ENCODE data around the gene SSR1. TPM values are rescaled to one million over a fixed set of nuclear protein-coding genes. Genes with fewer than 3 reads are reported as not detected.

SSR1 gene
- total RNA-seq, 6 experiments from 2014 or later = 60.8 to 110 (median 90.5) TPM

DNA sequence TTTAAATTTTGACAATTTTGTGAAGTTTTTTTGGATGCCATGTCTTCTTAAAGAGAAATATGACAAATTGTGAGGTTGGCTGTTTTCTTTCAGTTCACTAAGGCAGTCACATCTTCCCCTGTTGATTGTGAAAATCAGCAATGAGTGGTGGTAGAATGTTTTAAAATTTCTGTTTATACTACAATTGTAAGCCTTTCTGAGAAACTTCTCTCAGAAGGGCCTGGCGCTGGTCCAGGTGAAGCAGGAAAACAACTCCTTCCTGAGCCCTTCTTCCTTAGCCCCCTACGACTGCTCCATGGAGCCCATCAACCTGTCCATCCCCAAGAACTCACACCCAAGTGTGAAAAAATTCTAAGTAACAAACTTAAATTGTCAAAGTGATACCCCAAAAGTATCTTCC lies 80.6 kb downstream of the SSR1 start:
- Histone ChIP-seq H3K4me3 (no peak overlapping the region), H3K36me3 (peaks cover 0 to 63% (median 24%) of the 10 kb centered on the region in 4 donors), H3K27me3 (no peaks in the 10 kb centered on the region), H3K27ac (no peak overlapping the region), H3K4me1 (peaks cover 0 to 30% (median 12%) of the 10 kb centered on the region in 4 donors), H3K9me3 (no peaks in the 10 kb centered on the region)
- intact Hi-C loops (cut with DNase I) = loop anchor here in 1 of 2 donors (10.0 kb wide), 1 partner anchor 68 kb away; no protein-coding TSS in a partner anchor
- WGBS (ENCODE audit: insufficient coverage, low coverage, low lambda C conversion rate, missing lambda C conversion rate) = 70% methylated on average over 2 of the region's 2 CpGs
- no peak for ATAC-seq
- no peak for DNase-seq
- TF ChIP-seq, protein P1, sequence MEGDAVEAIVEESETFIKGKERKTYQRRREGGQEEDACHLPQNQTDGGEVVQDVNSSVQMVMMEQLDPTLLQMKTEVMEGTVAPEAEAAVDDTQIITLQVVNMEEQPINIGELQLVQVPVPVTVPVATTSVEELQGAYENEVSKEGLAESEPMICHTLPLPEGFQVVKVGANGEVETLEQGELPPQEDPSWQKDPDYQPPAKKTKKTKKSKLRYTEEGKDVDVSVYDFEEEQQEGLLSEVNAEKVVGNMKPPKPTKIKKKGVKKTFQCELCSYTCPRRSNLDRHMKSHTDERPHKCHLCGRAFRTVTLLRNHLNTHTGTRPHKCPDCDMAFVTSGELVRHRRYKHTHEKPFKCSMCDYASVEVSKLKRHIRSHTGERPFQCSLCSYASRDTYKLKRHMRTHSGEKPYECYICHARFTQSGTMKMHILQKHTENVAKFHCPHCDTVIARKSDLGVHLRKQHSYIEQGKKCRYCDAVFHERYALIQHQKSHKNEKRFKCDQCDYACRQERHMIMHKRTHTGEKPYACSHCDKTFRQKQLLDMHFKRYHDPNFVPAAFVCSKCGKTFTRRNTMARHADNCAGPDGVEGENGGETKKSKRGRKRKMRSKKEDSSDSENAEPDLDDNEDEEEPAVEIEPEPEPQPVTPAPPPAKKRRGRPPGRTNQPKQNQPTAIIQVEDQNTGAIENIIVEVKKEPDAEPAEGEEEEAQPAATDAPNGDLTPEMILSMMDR (IDR thresholded peaks at IDR 0.05) = no peak

- no peak overlapping the region for H3K27ac ChIP-seq
- 100% methylated on average over 10 of the region's 37 CpGs for WGBS (ENCODE audit: insufficient coverage, low coverage, low lambda C conversion rate, missing lambda C conversion rate)
Measured at GRCh38 chr6:7230956-7231713, 81.9 kb downstream of the SSR1 start.

GRCh38 chr6:7230327-7230691 lies 82.7 kb downstream of the SSR1 start:
- H3K27me3 ChIP-seq = no peaks in the 10 kb centered on the region
- no peak overlapping the region for H3K27ac ChIP-seq
- peaks cover 0 to 83% (median 30%) of the 10 kb centered on the region in 4 donors for H3K36me3 ChIP-seq
- no peak for ATAC-seq
- intact Hi-C loops (cut with DNase I) = loop anchor here in 1 of 2 donors (10.0 kb wide), 1 partner anchor 66 kb away; no protein-coding TSS in a partner anchor
- no peak overlapping the region for H3K4me3 ChIP-seq
- 97% methylated on average over 6 of the region's 39 CpGs for WGBS (ENCODE audit: insufficient coverage, low coverage, low lambda C conversion rate, missing lambda C conversion rate)
- no peaks in the 10 kb centered on the region for H3K9me3 ChIP-seq
- TF ChIP-seq, protein P1 (IDR thresholded peaks at IDR 0.05) = no peak
- no peak for TF ChIP-seq POLR2A (IDR thresholded peaks at IDR 0.05)
- no peak for DNase-seq
- H3K4me1 ChIP-seq = peaks cover 0 to 10% (median 5%) of the 10 kb centered on the region in 4 donors

More at GRCh38 chr6:7230956-7231713, 81.9 kb downstream of the SSR1 start:
- no peak for ATAC-seq
- Histone ChIP-seq H3K4me3 (no peak overlapping the region), H3K36me3 (peaks cover 0 to 75% (median 26%) of the 10 kb centered on the region in 4 donors), H3K9me3 (no peaks in the 10 kb centered on the region), H3K27me3 (no peaks in the 10 kb centered on the region), H3K4me1 (peaks cover 0 to 19% (median 9%) of the 10 kb centered on the region in 4 donors)
- TF ChIP-seq, protein P1 (IDR thresholded peaks at IDR 0.05) = no peak
- no peak for TF ChIP-seq POLR2A (IDR thresholded peaks at IDR 0.05)
- intact Hi-C loops (cut with DNase I) = loop anchor here in 1 of 2 donors (10.0 kb wide), 1 partner anchor 66 kb away; no protein-coding TSS in a partner anchor
- DNase-seq = no peak

GRCh38 chr6:7229376-7230326 lies 83.3 kb downstream of the SSR1 start:
- intact Hi-C loops (cut with DNase I) = loop anchor here in 1 of 2 donors (10.0 kb wide), 1 partner anchor 65 kb away; no protein-coding TSS in a partner anchor
- Histone ChIP-seq H3K9me3 (no peaks in the 10 kb centered on the region), H3K27me3 (no peaks in the 10 kb centered on the region), H3K27ac (no peak overlapping the region), H3K4me3 (no peak overlapping the region), H3K36me3 (peaks cover 0 to 90% (median 28%) of the 10 kb centered on the region in 4 donors), H3K4me1 (peaks cover 0 to 4% (median 2%) of the 10 kb centered on the region in 4 donors)
- ATAC-seq = peak in 2 of 4 donors; percentile 15 to 17
- no peak for TF ChIP-seq POLR2A (IDR thresholded peaks at IDR 0.05)
- WGBS (ENCODE audit: insufficient coverage, low coverage, low lambda C conversion rate, missing lambda C conversion rate) = 88% methylated on average over 11 of the region's 62 CpGs
- DNase-seq = no peak

Measured in right lobe of liver (tissue), 6 donors.